Breast epithelium (tissue), 4 donors: ENCODE results near the gene TMEM270. TPM values are rescaled to one million over a fixed set of nuclear protein-coding genes. Genes with fewer than 3 reads are reported as not detected.

ENCODE experiments used
- DNase-seq, 2 donors: peaks; one replicate each; pipeline ENCODE4 v3.0.0-alpha.2; 2019; ENCODE audit warnings: low spot score in 2 of 2
- H3K27ac ChIP-seq, 2 donors: fragments of 200-600 bp; sonication (generic) in 1 of 2; one replicate each; pipeline ENCODE4 v1.5.1; 2016 to 2019; ENCODE audit warnings: mild to moderate bottlenecking in 1 of 2
- H3K27me3 ChIP-seq, 2 donors: fragments of 200-600 bp; sonication (generic) in 1 of 2; one replicate each; pipeline versions ENCODE4 v1.5.1 to v1.6.0; 2017 to 2019; ENCODE audit warnings: control low read depth in 1 of 2, mild to moderate bottlenecking in 1 of 2
- H3K36me3 ChIP-seq: fragments of 200-600 bp; one replicate; pipeline ENCODE4 v1.5.1; 2019
- H3K4me1 ChIP-seq, 2 donors: fragments of 200-600 bp; sonication (generic); one replicate each; pipeline ENCODE4 v1.5.1; 2016 to 2019; ENCODE audit warnings: control low read depth in 1 of 2
- H3K4me3 ChIP-seq, 3 donors: fragments of 200-600 bp; sonication (generic); 1 replicate in 2 of 3; 2 replicates in 1 of 3; pipeline ENCODE4 v1.5.1; 2016 to 2019; ENCODE audit warnings: mild to moderate bottlenecking in 3 of 3, moderate library complexity in 2 of 3
- H3K9me3 ChIP-seq, 2 donors: fragments of 200-600 bp; sonication (generic) in 1 of 2; one replicate each; pipeline ENCODE4 v1.5.1; 2016 to 2019; ENCODE audit warnings: control low read depth in 1 of 2
- CTCF ChIP-seq, 3 donors: fragments of 450-650 bp; IDR thresholded peaks; one replicate each; pipeline ENCODE4 v1.5.1; 2016 to 2017; ENCODE audit warnings: antibody characterized with exemption in 3 of 3, mild to moderate bottlenecking in 3 of 3, moderate library complexity in 3 of 3
- POLR2A ChIP-seq: fragments of 450-650 bp; IDR thresholded peaks from one replicate; pipeline ENCODE4 v1.6.1; 2016; ENCODE audit warnings: antibody characterized with exemption, mild to moderate bottlenecking, moderate library complexity
- POLR2AphosphoS5 ChIP-seq, 3 donors: sonication (generic); formaldehyde crosslinking; IDR thresholded peaks; one replicate each; pipeline ENCODE4 v1.6.1; 2017; ENCODE audit warnings: antibody characterized with exemption in 3 of 3
- intact Hi-C: fragments of 100-400 bp; cut with DNase I; formaldehyde crosslinking; loops from one replicate; pipeline ENCODE4 v1.15.1; 2023; ENCODE audit warnings: low total_unique reads
- total RNA-seq, 3 donors: library from RNA; depleted of rRNA; stranded (reverse); fragments of >200 nt; gene quantifications; one replicate each; pipeline ENCODE4 v1.1.0, GENCODE V29; 2016

Gene TMEM270
- total RNA-seq, 3 donors from 2014 or later, result not detected

- no peaks in the 10 kb centered on the region for H3K4me1 ChIP-seq
- H3K27ac ChIP-seq, result no peak overlapping the region
- DNase-seq, result no peak
- TF ChIP-seq POLR2A, result no peak
- TF ChIP-seq POLR2AphosphoS5 (IDR thresholded peaks at IDR 0.05), result no peak
- no peak for TF ChIP-seq CTCF (IDR thresholded peaks at IDR 0.05)
- intact Hi-C loops, result no loop called here
- H3K4me3 ChIP-seq, result no peak overlapping the region
- H3K36me3 ChIP-seq, result no peaks in the 10 kb centered on the region
- H3K27me3 ChIP-seq, result no peaks in the 10 kb centered on the region
- no peaks in the 10 kb centered on the region for H3K9me3 ChIP-seq
Observed at GRCh38 chr7:73912223-73912622, 51.3 kb downstream of the TMEM270 start.

Other genes with a start within 250 kb of the TMEM270 start
- gene MLXIPL, start 236.6 kb upstream of the TMEM270 start, total RNA-seq, result 100 to 1,000 TPM in 1 of 3 donors, 10 to 100 TPM in 2; 10.4 to 109 (median 21.3) TPM
- 1 to 10 TPM; 3.5 to 5.9 (median 3.8) TPM for gene VPS37D, start 193.3 kb upstream of the TMEM270 start, total RNA-seq
- 1 to 10 TPM; 2.9 to 6.9 (median 4.6) TPM for gene DNAJC30, start 177.7 kb upstream of the TMEM270 start, total RNA-seq
- gene BUD23, start 177.6 kb upstream of the TMEM270 start, total RNA-seq, result 10 to 100 TPM; 39.5 to 49.8 (median 41.0) TPM
- gene STX1A, start 141.5 kb upstream of the TMEM270 start, total RNA-seq, result 1 to 10 TPM; 5.9 to 9.5 (median 8.5) TPM
- 10 to 100 TPM; 10.9 to 57.8 (median 36.4) TPM for gene ABHD11, start 122.4 kb upstream of the TMEM270 start, total RNA-seq
- gene CLDN3, start 90.9 kb upstream of the TMEM270 start, total RNA-seq, result 100 to 1,000 TPM in 1 of 3 donors, 10 to 100 TPM in 1, not detected in 1; 81.6 to 137 TPM
- 100 to 1,000 TPM in 2 of 3 donors, 1 to 10 TPM in 1; 3.8 to 379 (median 143) TPM for gene CLDN4, start 30.2 kb upstream of the TMEM270 start, total RNA-seq
- gene METTL27, start 18.6 kb upstream of the TMEM270 start, total RNA-seq, result 10 to 100 TPM in 1 of 3 donors, 1 to 10 TPM in 2; 1.6 to 10.6 (median 7.0) TPM
- 100 to 1,000 TPM in 1 of 3 donors, 10 to 100 TPM in 2; 25.9 to 134 (median 31.8) TPM for gene ELN, start 167.0 kb downstream of the TMEM270 start, total RNA-seq
- 10 to 100 TPM; 18.0 to 18.6 (median 18.1) TPM for gene LIMK1, start 222.6 kb downstream of the TMEM270 start, total RNA-seq